Measurements from ENCODE around the gene TRIM26. TPM values are rescaled to one million over a fixed set of nuclear protein-coding genes. Genes with fewer than 3 reads are reported as not detected.

Gene TRIM26
- total RNA-seq, 1 experiment from 2014 or later = 37.0 TPM

DNA sequence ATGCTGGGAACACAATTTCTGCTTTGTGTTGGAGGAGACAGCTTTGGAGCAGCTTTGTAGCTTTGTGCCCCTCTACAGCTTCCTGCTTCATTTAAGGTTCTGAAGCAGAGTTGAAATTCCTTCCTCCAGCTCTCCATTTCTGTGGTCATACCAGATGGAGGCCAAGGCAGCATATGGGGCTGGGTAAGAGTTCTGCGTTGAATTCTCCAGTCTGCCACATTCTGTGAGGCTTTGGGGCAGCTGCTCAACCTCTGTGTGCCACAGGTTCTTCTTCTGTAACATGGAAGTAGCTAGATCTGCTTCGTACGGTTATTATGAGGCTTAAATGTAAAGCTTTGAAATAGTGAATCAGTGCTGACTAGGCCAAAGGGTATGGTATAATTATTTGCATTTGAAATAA lies 2.9 kb upstream of the TRIM26 start:
- H3K36me3 ChIP-seq (ENCODE audit: insufficient read depth, low read length) = no peaks in the 10 kb centered on the region
- H3K27me3 ChIP-seq (ENCODE audit: low read length) = no peaks in the 10 kb centered on the region
- H3K9me3 ChIP-seq (ENCODE audit: low read length) = no peaks in the 10 kb centered on the region
- H3K9me2 ChIP-seq (replicated peaks; ENCODE audit: insufficient read depth, low read length) = no peaks in the 10 kb centered on the region
- H4K20me1 ChIP-seq (ENCODE audit: insufficient read depth, low read depth, low read length) = 0 out of 2 replicates have a peak, but pooled peaks cover 4% of the 10 kb centered on the region
- peaks cover 30% of the 10 kb centered on the region for H3K4me1 ChIP-seq (ENCODE audit: low read length)
- H3K27ac ChIP-seq (ENCODE audit: low read length) = no peak overlapping the region
- no peak for DNase-seq
- no peak overlapping the region for H3K4me2 ChIP-seq (ENCODE audit: low read depth, low read length, poor library complexity, severe bottlenecking)
- no peak overlapping the region for H2AFZ ChIP-seq (ENCODE audit: low read length)
- peaks cover 21% of the 10 kb centered on the region for H3K79me2 ChIP-seq (ENCODE audit: low read length)
- no peak overlapping the region for H3K4me3 ChIP-seq (ENCODE audit: low read length)
- H3K9ac ChIP-seq (ENCODE audit: low read length) = no peak overlapping the region

DNA sequence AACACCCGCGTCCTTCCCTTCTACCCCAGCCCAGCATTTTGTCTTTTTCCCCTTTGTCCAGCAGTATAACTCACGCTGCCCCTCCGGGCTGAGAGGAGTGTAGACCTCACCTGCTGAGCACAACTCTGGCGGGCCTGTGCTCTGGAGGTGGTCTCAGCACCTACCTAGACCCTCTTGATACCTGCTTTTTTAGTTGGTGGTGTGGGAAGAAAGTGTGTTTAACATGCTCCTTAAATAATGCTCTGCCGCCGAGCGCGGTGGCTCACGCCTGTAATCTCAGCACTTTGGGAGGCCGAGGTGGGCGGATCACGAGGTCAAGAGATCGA lies 1.4 kb upstream of the TRIM26 start:
- no peaks in the 10 kb centered on the region for H3K9me2 ChIP-seq (replicated peaks; ENCODE audit: insufficient read depth, low read length)
- H3K9me3 ChIP-seq (ENCODE audit: low read length) = no peaks in the 10 kb centered on the region
- H3K27me3 ChIP-seq (ENCODE audit: low read length) = no peaks in the 10 kb centered on the region
- H4K20me1 ChIP-seq (ENCODE audit: insufficient read depth, low read depth, low read length) = 0 out of 2 replicates have a peak, but pooled peaks cover 8% of the 10 kb centered on the region
- no peak for DNase-seq
- peaks cover 42% of the 10 kb centered on the region for H3K4me1 ChIP-seq (ENCODE audit: low read length)
- peak overlapping the region; percentile 91 for H3K4me2 ChIP-seq (ENCODE audit: low read depth, low read length, poor library complexity, severe bottlenecking)
- H3K36me3 ChIP-seq (ENCODE audit: insufficient read depth, low read length) = no peaks in the 10 kb centered on the region
- peaks cover 35% of the 10 kb centered on the region for H3K79me2 ChIP-seq (ENCODE audit: low read length)
- peak overlapping the region; percentile 76; the same call in 1 of the 2 replicates for H2AFZ ChIP-seq (ENCODE audit: low read length)
- H3K9ac ChIP-seq (ENCODE audit: low read length) = peak overlapping the region; percentile 94
- H3K27ac ChIP-seq (ENCODE audit: low read length) = no peak overlapping the region
- H3K4me3 ChIP-seq (ENCODE audit: low read length) = peak overlapping the region; percentile 81

DNA sequence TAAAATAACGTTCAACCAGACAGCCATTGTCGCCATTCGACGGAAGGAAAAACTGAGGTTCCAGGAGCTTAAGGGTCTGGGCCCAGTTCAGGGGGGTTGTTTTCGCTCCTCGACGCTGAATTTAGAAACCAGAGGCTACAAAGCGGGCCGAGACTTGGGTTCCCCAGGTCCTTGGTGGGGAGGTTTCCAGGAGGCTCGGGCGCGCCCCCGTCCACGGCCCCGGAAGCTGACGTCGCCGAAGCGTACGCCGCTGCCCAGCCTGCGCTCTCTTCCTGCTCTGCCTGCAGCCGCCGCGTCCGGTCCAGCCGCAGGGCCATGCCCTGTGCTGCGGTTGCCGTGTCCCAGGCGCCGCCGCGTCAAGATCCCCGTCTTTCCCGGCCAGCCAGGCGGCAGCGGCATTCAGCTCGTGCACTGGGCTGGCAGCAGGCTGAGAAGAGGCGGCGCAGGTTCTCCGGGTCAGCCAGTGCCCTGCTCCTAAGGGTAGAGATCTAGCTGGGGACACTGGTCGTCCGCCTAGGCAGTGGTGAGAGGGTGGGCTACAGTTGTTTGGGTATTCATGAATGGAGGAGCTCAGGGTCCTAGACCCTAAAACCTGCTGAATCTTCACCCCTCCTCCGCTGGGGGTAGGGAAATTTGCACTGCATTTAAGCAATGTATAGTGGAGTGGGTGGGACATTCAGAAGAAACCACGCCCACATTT lies 901 bp upstream of the TRIM26 start:
- peak overlapping the region; percentile 76 for H2AFZ ChIP-seq (ENCODE audit: low read length)

DNA sequence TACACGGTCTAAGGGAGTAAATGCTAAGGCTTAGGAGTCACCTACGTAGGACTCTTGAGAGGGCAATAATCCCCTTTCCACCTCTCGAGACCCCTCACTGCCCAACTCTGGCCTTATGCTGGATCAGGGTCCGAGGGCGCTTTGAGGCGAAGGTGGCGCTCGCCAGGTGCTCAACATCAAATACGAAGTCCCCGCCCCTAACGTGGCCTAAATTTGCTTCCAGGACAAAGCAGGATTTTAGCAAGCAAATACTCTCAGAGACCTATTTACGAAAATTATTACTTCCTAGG lies 406 bp upstream of the TRIM26 start:
- no peak for DNase-seq
- peaks cover 12% of the 10 kb centered on the region; the same call in 1 of the 2 replicates for H4K20me1 ChIP-seq (ENCODE audit: insufficient read depth, low read depth, low read length)
- peak overlapping the region; percentile 81 for H3K4me3 ChIP-seq (ENCODE audit: low read length)
- H3K36me3 ChIP-seq (ENCODE audit: insufficient read depth, low read length) = no peaks in the 10 kb centered on the region
- H3K9me3 ChIP-seq (ENCODE audit: low read length) = no peaks in the 10 kb centered on the region
- H3K27me3 ChIP-seq (ENCODE audit: low read length) = no peaks in the 10 kb centered on the region
- H3K79me2 ChIP-seq (ENCODE audit: low read length) = peaks cover 45% of the 10 kb centered on the region
- peak overlapping the region; percentile 91 for H3K4me2 ChIP-seq (ENCODE audit: low read depth, low read length, poor library complexity, severe bottlenecking)
- peak overlapping the region; percentile 76 for H2AFZ ChIP-seq (ENCODE audit: low read length)
- peak overlapping the region; percentile 81 for H3K27ac ChIP-seq (ENCODE audit: low read length)
- H3K4me1 ChIP-seq (ENCODE audit: low read length) = peaks cover 51% of the 10 kb centered on the region
- no peaks in the 10 kb centered on the region for H3K9me2 ChIP-seq (replicated peaks; ENCODE audit: insufficient read depth, low read length)
- H3K9ac ChIP-seq (ENCODE audit: low read length) = peak overlapping the region; percentile 94

More for the DNA sequence above, 901 bp upstream of the TRIM26 start:
- H3K4me1 ChIP-seq (ENCODE audit: low read length) = peaks cover 46% of the 10 kb centered on the region
- H3K9me3 ChIP-seq (ENCODE audit: low read length) = no peaks in the 10 kb centered on the region
- no peaks in the 10 kb centered on the region for H3K36me3 ChIP-seq (ENCODE audit: insufficient read depth, low read length)
- H4K20me1 ChIP-seq (ENCODE audit: insufficient read depth, low read depth, low read length) = peaks cover 8% of the 10 kb centered on the region; the same call in 1 of the 2 replicates
- peak overlapping the region; percentile 91 for H3K4me2 ChIP-seq (ENCODE audit: low read depth, low read length, poor library complexity, severe bottlenecking)
- no peaks in the 10 kb centered on the region for H3K27me3 ChIP-seq (ENCODE audit: low read length)
- H3K4me3 ChIP-seq (ENCODE audit: low read length) = peak overlapping the region; percentile 81
- no peaks in the 10 kb centered on the region for H3K9me2 ChIP-seq (replicated peaks; ENCODE audit: insufficient read depth, low read length)
- peaks cover 40% of the 10 kb centered on the region for H3K79me2 ChIP-seq (ENCODE audit: low read length)
- peak overlapping the region; percentile 81 for H3K27ac ChIP-seq (ENCODE audit: low read length)
- H3K9ac ChIP-seq (ENCODE audit: low read length) = peak overlapping the region; percentile 94
- DNase-seq = peak; percentile 88

DNA sequence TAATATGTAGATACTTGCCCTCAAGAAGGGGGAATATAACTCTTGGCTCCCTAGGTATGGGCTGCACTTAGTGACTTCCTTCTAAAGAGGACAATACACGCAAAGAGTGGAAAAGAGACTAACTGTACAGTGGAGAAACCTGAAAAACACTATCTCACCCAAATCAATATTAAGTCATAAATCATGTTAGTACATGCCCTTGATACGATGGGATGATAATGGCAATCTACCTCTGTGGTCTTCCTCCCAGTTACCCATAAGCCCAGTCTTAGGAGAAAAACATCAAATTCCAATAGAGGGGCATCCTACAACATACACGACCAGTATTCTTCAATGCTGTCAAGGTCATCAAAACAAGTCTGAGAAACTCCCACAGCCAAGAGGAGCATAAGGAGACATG lies 1.3 kb downstream of the TRIM26 start:
- Histone ChIP-seq H3K27ac (ENCODE audit: low read length) (no peak overlapping the region; the same call in 1 of the 2 replicates), H4K20me1 (ENCODE audit: insufficient read depth, low read depth, low read length) (peaks cover 20% of the 10 kb centered on the region; the same call in 1 of the 2 replicates), H3K9me2 (replicated peaks; ENCODE audit: insufficient read depth, low read length) (no peaks in the 10 kb centered on the region), H3K4me1 (ENCODE audit: low read length) (peaks cover 67% of the 10 kb centered on the region), H3K9ac (ENCODE audit: low read length) (peak overlapping the region; percentile 84), H3K36me3 (ENCODE audit: insufficient read depth, low read length) (no peaks in the 10 kb centered on the region), H3K79me2 (ENCODE audit: low read length) (peaks cover 62% of the 10 kb centered on the region), H3K4me2 (ENCODE audit: low read depth, low read length, poor library complexity, severe bottlenecking) (peak overlapping the region; percentile 91), H3K9me3 (ENCODE audit: low read length) (no peaks in the 10 kb centered on the region), H2AFZ (ENCODE audit: low read length) (no peak overlapping the region), H3K27me3 (ENCODE audit: low read length) (no peaks in the 10 kb centered on the region), H3K4me3 (ENCODE audit: low read length) (peak overlapping the region; percentile 81)
- DNase-seq = no peak

DNA sequence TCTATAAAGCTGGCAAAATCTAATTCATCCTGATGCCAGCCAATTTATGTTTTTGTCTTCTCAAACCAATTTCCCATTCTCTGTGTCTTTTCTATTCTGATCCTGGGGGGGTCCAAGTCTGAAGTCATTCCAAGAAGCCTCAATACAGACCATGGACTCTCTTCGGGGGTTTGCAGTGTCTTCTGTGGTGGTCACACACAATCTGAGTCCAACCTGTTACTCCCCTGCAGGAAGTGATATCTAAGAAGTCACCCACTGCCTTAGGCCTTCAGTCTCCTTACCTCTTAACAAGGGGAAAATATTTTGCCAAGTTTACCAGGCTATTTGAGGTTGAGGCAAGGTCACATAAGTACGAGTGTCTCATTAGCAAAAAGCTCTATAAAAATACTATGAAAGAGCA lies 1.9 kb downstream of the TRIM26 start:
- H3K4me1 ChIP-seq (ENCODE audit: low read length) = peaks cover 70% of the 10 kb centered on the region
- DNase-seq = peak; percentile 48

DNA sequence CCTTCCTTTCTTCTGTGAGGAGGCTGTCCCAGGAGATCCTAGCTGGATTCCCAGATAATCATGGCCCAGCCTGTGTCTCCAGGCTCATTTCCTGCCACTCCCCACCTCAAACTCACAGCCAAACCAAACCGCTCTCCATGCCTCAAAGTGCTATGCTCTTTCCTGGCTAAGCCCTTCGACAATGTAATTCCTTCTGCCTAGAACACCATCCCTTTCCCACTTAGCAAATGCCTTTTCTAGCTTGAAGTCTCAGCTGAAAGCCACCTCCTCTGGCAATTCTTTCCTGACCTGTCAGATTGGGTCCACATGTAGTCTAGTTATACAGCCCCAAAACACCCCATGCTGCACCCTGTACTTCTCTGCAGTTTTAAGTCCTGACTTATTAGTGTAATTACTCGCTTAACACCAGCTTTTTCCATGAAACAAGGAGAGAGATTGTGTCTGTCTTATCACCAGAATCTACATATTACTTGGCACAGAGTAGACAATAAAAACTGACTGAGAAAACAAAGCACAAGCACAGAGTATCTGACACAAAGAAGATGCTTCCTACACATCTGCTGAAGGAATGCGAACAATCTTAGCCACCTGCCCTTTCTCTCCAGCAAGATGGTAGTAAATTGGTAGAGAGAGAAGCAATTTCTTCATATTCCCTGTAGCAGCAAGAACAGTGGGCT lies 5.4 kb downstream of the TRIM26 start:
- no peak overlapping the region for H3K4me2 ChIP-seq (ENCODE audit: low read depth, low read length, poor library complexity, severe bottlenecking)
- peaks cover 48% of the 10 kb centered on the region for H4K20me1 ChIP-seq (ENCODE audit: insufficient read depth, low read depth, low read length)
- H3K36me3 ChIP-seq (ENCODE audit: insufficient read depth, low read length) = peaks cover 4% of the 10 kb centered on the region; the same call in 1 of the 2 replicates
- H3K9me2 ChIP-seq (replicated peaks; ENCODE audit: insufficient read depth, low read length) = no peaks in the 10 kb centered on the region
- DNase-seq = no peak
- H3K27me3 ChIP-seq (ENCODE audit: low read length) = no peaks in the 10 kb centered on the region
- H3K27ac ChIP-seq (ENCODE audit: low read length) = no peak overlapping the region
- peaks cover 67% of the 10 kb centered on the region for H3K4me1 ChIP-seq (ENCODE audit: low read length)
- H3K9ac ChIP-seq (ENCODE audit: low read length) = no peak overlapping the region
- no peaks in the 10 kb centered on the region for H3K9me3 ChIP-seq (ENCODE audit: low read length)
- no peak overlapping the region for H3K4me3 ChIP-seq (ENCODE audit: low read length)
- H3K79me2 ChIP-seq (ENCODE audit: low read length) = peaks cover 98% of the 10 kb centered on the region
- H2AFZ ChIP-seq (ENCODE audit: low read length) = no peak overlapping the region

More for the DNA sequence above, 1.9 kb downstream of the TRIM26 start:
- peak overlapping the region; percentile 81 for H3K4me3 ChIP-seq (ENCODE audit: low read length)
- peaks cover 68% of the 10 kb centered on the region for H3K79me2 ChIP-seq (ENCODE audit: low read length)
- no peaks in the 10 kb centered on the region for H3K9me3 ChIP-seq (ENCODE audit: low read length)
- peak overlapping the region; percentile 10; the same call in 1 of the 2 replicates for H3K27ac ChIP-seq (ENCODE audit: low read length)
- H2AFZ ChIP-seq (ENCODE audit: low read length) = no peak overlapping the region
- H4K20me1 ChIP-seq (ENCODE audit: insufficient read depth, low read depth, low read length) = peaks cover 26% of the 10 kb centered on the region
- peak overlapping the region; percentile 84 for H3K9ac ChIP-seq (ENCODE audit: low read length)
- peak overlapping the region; percentile 91 for H3K4me2 ChIP-seq (ENCODE audit: low read depth, low read length, poor library complexity, severe bottlenecking)
- H3K36me3 ChIP-seq (ENCODE audit: insufficient read depth, low read length) = no peaks in the 10 kb centered on the region
- H3K27me3 ChIP-seq (ENCODE audit: low read length) = no peaks in the 10 kb centered on the region
- H3K9me2 ChIP-seq (replicated peaks; ENCODE audit: insufficient read depth, low read length) = no peaks in the 10 kb centered on the region

DNA sequence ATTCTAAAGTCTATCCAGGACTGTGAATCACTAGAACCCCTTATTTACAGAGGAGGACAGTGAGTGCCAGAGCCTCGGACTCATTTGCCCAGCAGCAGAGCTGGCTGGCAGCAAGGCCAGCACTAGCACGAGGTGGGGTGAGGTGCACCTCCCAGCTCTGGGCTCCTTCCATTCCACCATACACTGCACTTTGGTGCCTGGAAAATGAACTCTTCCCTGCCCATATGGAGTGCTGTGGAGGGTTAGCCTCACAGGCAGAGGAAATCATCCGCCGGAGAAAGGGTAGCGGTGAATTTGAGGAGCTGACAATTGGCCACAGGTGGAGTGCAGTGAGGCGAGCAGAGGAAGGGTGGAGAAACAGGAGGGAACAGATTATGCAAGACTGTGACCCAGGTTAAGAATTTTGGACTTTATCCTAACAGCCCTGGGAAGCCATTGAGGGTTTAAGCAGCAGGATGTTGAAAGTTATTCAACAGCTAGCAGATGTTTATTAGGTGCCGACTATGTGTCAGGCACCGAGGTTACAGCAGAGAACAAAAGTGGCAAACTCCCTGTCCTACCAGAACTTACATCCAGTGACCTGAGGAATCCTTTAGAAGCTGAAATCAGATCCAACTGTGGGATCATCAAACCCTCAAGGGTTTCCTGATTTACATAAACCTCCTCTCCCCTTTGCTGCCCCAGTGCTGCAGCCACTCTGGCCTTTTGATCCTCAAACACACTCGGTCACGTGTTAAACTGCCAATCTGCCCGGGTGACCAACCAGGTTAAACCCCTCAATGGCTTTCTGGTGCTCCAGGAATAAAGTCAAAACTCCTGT lies 6.2 kb downstream of the TRIM26 start:
- H3K4me1 ChIP-seq (ENCODE audit: low read length) = peaks cover 72% of the 10 kb centered on the region
- H3K9me3 ChIP-seq (ENCODE audit: low read length) = no peaks in the 10 kb centered on the region
- H2AFZ ChIP-seq (ENCODE audit: low read length) = no peak overlapping the region
- no peak overlapping the region for H3K9ac ChIP-seq (ENCODE audit: low read length)
- no peak overlapping the region for H3K4me3 ChIP-seq (ENCODE audit: low read length)
- H3K4me2 ChIP-seq (ENCODE audit: low read depth, low read length, poor library complexity, severe bottlenecking) = no peak overlapping the region
- H3K27ac ChIP-seq (ENCODE audit: low read length) = no peak overlapping the region
- no peak for DNase-seq
- peaks cover 47% of the 10 kb centered on the region for H4K20me1 ChIP-seq (ENCODE audit: insufficient read depth, low read depth, low read length)
- H3K36me3 ChIP-seq (ENCODE audit: insufficient read depth, low read length) = peaks cover 4% of the 10 kb centered on the region; the same call in 1 of the 2 replicates
- H3K9me2 ChIP-seq (replicated peaks; ENCODE audit: insufficient read depth, low read length) = no peaks in the 10 kb centered on the region
- H3K27me3 ChIP-seq (ENCODE audit: low read length) = no peaks in the 10 kb centered on the region
- H3K79me2 ChIP-seq (ENCODE audit: low read length) = peaks cover 98% of the 10 kb centered on the region
